DOHH2 (cell line): ENCODE data around the gene PPM1F.

ENCODE experiments used
- CTCF ChIP-seq: fragments of 200-600 bp; sonication (generic); IDR thresholded peaks from one replicate; pipeline ENCODE4 v1.5.1; 2014; ENCODE audit warnings: antibody characterized with exemption, mild to moderate bottlenecking, low read depth, low read length; ENCODE audit not compliant: poor library complexity, severe bottlenecking
- EZH2phosphoT487 ChIP-seq: fragments of 200-600 bp; sonication (generic); IDR thresholded peaks from 2 replicates; pipeline ENCODE4 v1.6.1; 2017; ENCODE audit warnings: borderline replicate concordance, mild to moderate bottlenecking, antibody characterized with exemption, low read length, moderate library complexity, mixed read lengths

GRCh38 chr22:21964918-21965484 lies 12.4 kb upstream of the PPM1F start:
- TF ChIP-seq CTCF = no peak
- no peak for TF ChIP-seq EZH2phosphoT487
